Measurements from ENCODE around the gene SKA3.
"Not testable (repeated sequence)": the region's sequence is repeated elsewhere in the genome, so short reads cannot be mapped to it uniquely, and the experiment has no call there.

The SKA3 gene

GRCh38 chr13:21171420-21171819, 4.9 kb downstream of the SKA3 start:
- Histone ChIP-seq H3K36me3 (ENCODE audit: control insufficient read depth, insufficient read depth, low read length) (peaks cover 43% of the 10 kb centered on the region), H3K27ac (ENCODE audit: low read depth, low read length, severe bottlenecking) (no peak overlapping the region), H3K4me3 (ENCODE audit: extremely low read depth, insufficient read depth, low read length, poor library complexity, severe bottlenecking) (no peak overlapping the region), H3K4me1 (ENCODE audit: control insufficient read depth, insufficient read depth, low read length, poor library complexity, severe bottlenecking) (no peaks in the 10 kb centered on the region), H3K9me3 (ENCODE audit: control insufficient read depth, low read length) (no peaks in the 10 kb centered on the region)
- 100% methylated on average over 3 of the region's 9 CpGs; no CpG with 5 or more reads in 1 of the 2 experiments for WGBS, 2 experiments (ENCODE audit: insufficient coverage in 2 of 2)

GRCh38 chr13:21165606-21166005, 10.7 kb downstream of the SKA3 start:
- H3K4me3 ChIP-seq (ENCODE audit: extremely low read depth, insufficient read depth, low read length, poor library complexity, severe bottlenecking); H3K27ac ChIP-seq (ENCODE audit: low read depth, low read length, severe bottlenecking); H3K9me3 ChIP-seq (ENCODE audit: control insufficient read depth, low read length); H3K4me1 ChIP-seq (ENCODE audit: control insufficient read depth, insufficient read depth, low read length, poor library complexity, severe bottlenecking): not testable (repeated sequence)
- H3K36me3 ChIP-seq (ENCODE audit: control insufficient read depth, insufficient read depth, low read length): peaks cover 72% of the 10 kb centered on the region
- WGBS, 2 experiments (ENCODE audit: insufficient coverage in 2 of 2): 79 to 100% methylated on average over 4 of the region's 4 CpGs

- H3K27ac ChIP-seq (ENCODE audit: low read depth, low read length, severe bottlenecking): no peak overlapping the region
- H3K4me1 ChIP-seq (ENCODE audit: control insufficient read depth, insufficient read depth, low read length, poor library complexity, severe bottlenecking): no peaks in the 10 kb centered on the region
- peaks cover 64% of the 10 kb centered on the region for H3K36me3 ChIP-seq (ENCODE audit: control insufficient read depth, insufficient read depth, low read length)
- H3K4me3 ChIP-seq (ENCODE audit: extremely low read depth, insufficient read depth, low read length, poor library complexity, severe bottlenecking): no peak overlapping the region
- H3K9me3 ChIP-seq (ENCODE audit: control insufficient read depth, low read length): no peaks in the 10 kb centered on the region
- 100% methylated on average over 2 of the region's 4 CpGs; no CpG with 5 or more reads in 1 of the 2 experiments for WGBS, 2 experiments (ENCODE audit: insufficient coverage in 2 of 2)
These were observed 11.7 kb downstream of the SKA3 start for GRCh38 chr13:21164631-21165030.

GRCh38 chr13:21152251-21152899, 24.0 kb downstream of the SKA3 start:
- Histone ChIP-seq H3K9me3 (ENCODE audit: control insufficient read depth, low read length) (no peaks in the 10 kb centered on the region), H3K27ac (ENCODE audit: low read depth, low read length, severe bottlenecking) (no peak overlapping the region), H3K36me3 (ENCODE audit: control insufficient read depth, insufficient read depth, low read length) (peaks cover 45% of the 10 kb centered on the region), H3K4me1 (ENCODE audit: control insufficient read depth, insufficient read depth, low read length, poor library complexity, severe bottlenecking) (peaks cover 3% of the 10 kb centered on the region), H3K4me3 (ENCODE audit: extremely low read depth, insufficient read depth, low read length, poor library complexity, severe bottlenecking) (no peak overlapping the region)
- 84 to 92% methylated on average over 6 to 8 of the region's 8 CpGs for WGBS, 2 experiments (ENCODE audit: insufficient coverage in 2 of 2)

- no CpG with 5 or more reads among the region's 1 CpG for WGBS, 2 experiments (ENCODE audit: insufficient coverage in 2 of 2)
- H3K36me3 ChIP-seq (ENCODE audit: control insufficient read depth, insufficient read depth, low read length): peaks cover 52% of the 10 kb centered on the region
- no peak overlapping the region for H3K4me3 ChIP-seq (ENCODE audit: extremely low read depth, insufficient read depth, low read length, poor library complexity, severe bottlenecking)
- H3K4me1 ChIP-seq (ENCODE audit: control insufficient read depth, insufficient read depth, low read length, poor library complexity, severe bottlenecking): peaks cover 3% of the 10 kb centered on the region
- H3K27ac ChIP-seq (ENCODE audit: low read depth, low read length, severe bottlenecking): peak overlapping the region; percentile 2
- no peaks in the 10 kb centered on the region for H3K9me3 ChIP-seq (ENCODE audit: control insufficient read depth, low read length)
These were observed 26.3 kb downstream of the SKA3 start for GRCh38 chr13:21150013-21150412.

GRCh38 chr13:21149568-21149967, 26.8 kb downstream of the SKA3 start:
- peaks cover 52% of the 10 kb centered on the region for H3K36me3 ChIP-seq (ENCODE audit: control insufficient read depth, insufficient read depth, low read length)
- no peak overlapping the region for H3K27ac ChIP-seq (ENCODE audit: low read depth, low read length, severe bottlenecking)
- no peak overlapping the region for H3K4me3 ChIP-seq (ENCODE audit: extremely low read depth, insufficient read depth, low read length, poor library complexity, severe bottlenecking)
- 100% methylated on average over 1 of the region's 1 CpG; no CpG with 5 or more reads in 1 of the 2 experiments for WGBS, 2 experiments (ENCODE audit: insufficient coverage in 2 of 2)
- no peaks in the 10 kb centered on the region for H3K9me3 ChIP-seq (ENCODE audit: control insufficient read depth, low read length)
- peaks cover 3% of the 10 kb centered on the region for H3K4me1 ChIP-seq (ENCODE audit: control insufficient read depth, insufficient read depth, low read length, poor library complexity, severe bottlenecking)

GRCh38 chr13:21148557-21149258, 27.6 kb downstream of the SKA3 start:
- no peak overlapping the region for H3K27ac ChIP-seq (ENCODE audit: low read depth, low read length, severe bottlenecking)
- no peaks in the 10 kb centered on the region for H3K9me3 ChIP-seq (ENCODE audit: control insufficient read depth, low read length)
- 86 to 96% methylated on average over 2 to 4 of the region's 5 CpGs for WGBS, 2 experiments (ENCODE audit: insufficient coverage in 2 of 2)
- H3K36me3 ChIP-seq (ENCODE audit: control insufficient read depth, insufficient read depth, low read length): peaks cover 53% of the 10 kb centered on the region
- H3K4me3 ChIP-seq (ENCODE audit: extremely low read depth, insufficient read depth, low read length, poor library complexity, severe bottlenecking): no peak overlapping the region
- H3K4me1 ChIP-seq (ENCODE audit: control insufficient read depth, insufficient read depth, low read length, poor library complexity, severe bottlenecking): peaks cover 3% of the 10 kb centered on the region

GRCh38 chr13:21147827-21148226, 28.5 kb downstream of the SKA3 start:
- whole genome bisulfite sequencing, 2 experiments (ENCODE audit: insufficient coverage in 2 of 2): 88% methylated on average over 4 of the region's 4 CpGs
- Histone ChIP-seq H3K27ac (ENCODE audit: low read depth, low read length, severe bottlenecking) (no peak overlapping the region), H3K9me3 (ENCODE audit: control insufficient read depth, low read length) (no peaks in the 10 kb centered on the region), H3K36me3 (ENCODE audit: control insufficient read depth, insufficient read depth, low read length) (peaks cover 56% of the 10 kb centered on the region), H3K4me1 (ENCODE audit: control insufficient read depth, insufficient read depth, low read length, poor library complexity, severe bottlenecking) (peaks cover 3% of the 10 kb centered on the region), H3K4me3 (ENCODE audit: extremely low read depth, insufficient read depth, low read length, poor library complexity, severe bottlenecking) (no peak overlapping the region)

GRCh38 chr13:21142766-21143165, 33.6 kb downstream of the SKA3 start:
- H3K9me3 ChIP-seq (ENCODE audit: control insufficient read depth, low read length): no peaks in the 10 kb centered on the region
- 100% methylated on average over 2 of the region's 3 CpGs for WGBS, 2 experiments (ENCODE audit: insufficient coverage in 2 of 2)
- peaks cover 58% of the 10 kb centered on the region for H3K36me3 ChIP-seq (ENCODE audit: control insufficient read depth, insufficient read depth, low read length)
- peaks cover 6% of the 10 kb centered on the region for H3K4me1 ChIP-seq (ENCODE audit: control insufficient read depth, insufficient read depth, low read length, poor library complexity, severe bottlenecking)
- no peak overlapping the region for H3K4me3 ChIP-seq (ENCODE audit: extremely low read depth, insufficient read depth, low read length, poor library complexity, severe bottlenecking)
- H3K27ac ChIP-seq (ENCODE audit: low read depth, low read length, severe bottlenecking): no peak overlapping the region

GRCh38 chr13:21139374-21139773, 37.0 kb downstream of the SKA3 start:
- H3K4me1 ChIP-seq (ENCODE audit: control insufficient read depth, insufficient read depth, low read length, poor library complexity, severe bottlenecking): peaks cover 6% of the 10 kb centered on the region
- H3K36me3 ChIP-seq (ENCODE audit: control insufficient read depth, insufficient read depth, low read length): peaks cover 27% of the 10 kb centered on the region
- no peaks in the 10 kb centered on the region for H3K9me3 ChIP-seq (ENCODE audit: control insufficient read depth, low read length)
- 92 to 98% methylated on average over 11 to 12 of the region's 12 CpGs for WGBS, 2 experiments (ENCODE audit: insufficient coverage in 2 of 2)
- no peak overlapping the region for H3K27ac ChIP-seq (ENCODE audit: low read depth, low read length, severe bottlenecking)
- H3K4me3 ChIP-seq (ENCODE audit: extremely low read depth, insufficient read depth, low read length, poor library complexity, severe bottlenecking): peak overlapping the region; percentile 91

GRCh38 chr13:21138561-21138960, 37.8 kb downstream of the SKA3 start:
- H3K9me3 ChIP-seq (ENCODE audit: control insufficient read depth, low read length): no peaks in the 10 kb centered on the region
- H3K36me3 ChIP-seq (ENCODE audit: control insufficient read depth, insufficient read depth, low read length): peaks cover 20% of the 10 kb centered on the region
- H3K27ac ChIP-seq (ENCODE audit: low read depth, low read length, severe bottlenecking): no peak overlapping the region
- 100% methylated on average over 1 of the region's 1 CpG; no CpG with 5 or more reads in 1 of the 2 experiments for WGBS, 2 experiments (ENCODE audit: insufficient coverage in 2 of 2)
- no peak overlapping the region for H3K4me3 ChIP-seq (ENCODE audit: extremely low read depth, insufficient read depth, low read length, poor library complexity, severe bottlenecking)
- peaks cover 6% of the 10 kb centered on the region for H3K4me1 ChIP-seq (ENCODE audit: control insufficient read depth, insufficient read depth, low read length, poor library complexity, severe bottlenecking)

Data from mesodermal cell (in vitro differentiated cells).